GM19452 (cell line): Measurements from ENCODE around the gene CTXN2.

Experiments used
- ATAC-seq: cut with Tn5 transposase; IDR thresholded peaks from one replicate; pipeline ENCODE4 v1.9.1; 2021; ENCODE audit not compliant: unreplicated experiment

The CTXN2 gene

DNA sequence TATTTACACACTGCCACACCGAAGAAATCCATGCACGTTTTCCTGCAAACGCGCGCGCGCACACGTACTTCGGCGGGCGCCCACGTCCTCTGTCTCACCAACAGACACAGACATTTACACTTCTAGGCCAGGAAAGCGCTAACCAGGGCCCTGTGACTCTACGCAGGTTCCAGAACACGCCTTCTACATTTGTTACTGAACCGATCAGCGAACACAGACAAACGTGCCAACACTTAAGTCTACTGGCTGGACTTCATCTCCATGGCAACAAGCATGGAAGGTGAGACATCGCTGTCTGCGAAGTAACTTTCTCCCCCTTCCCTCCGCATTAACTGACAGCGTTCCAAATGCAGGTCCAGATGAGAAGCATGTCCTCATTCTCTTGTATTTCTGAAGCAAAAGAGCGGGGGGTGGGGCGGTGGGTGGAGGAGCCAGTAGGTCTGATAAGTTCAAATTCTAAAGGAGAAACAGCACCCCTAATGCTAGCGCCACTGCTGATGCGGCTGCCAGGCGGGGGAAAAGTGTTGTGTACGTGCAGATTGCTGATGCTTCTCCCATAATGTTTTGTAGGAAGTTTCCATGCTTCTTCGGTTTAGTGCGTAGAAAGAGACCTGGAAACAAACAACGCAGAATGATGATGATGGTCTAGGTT, at the start of gene CTXN2:
TSS of gene CTXN2 (plus strand) at position 92 of the 652 bp plus-strand sequence. CDS start 9,636 bp downstream, outside the sequence.
- ATAC-seq, result no peak

- ATAC-seq, result no peak
Measured at GRCh38 chr15:48143856-48144255, 47.6 kb upstream of the CTXN2 start.

DNA sequence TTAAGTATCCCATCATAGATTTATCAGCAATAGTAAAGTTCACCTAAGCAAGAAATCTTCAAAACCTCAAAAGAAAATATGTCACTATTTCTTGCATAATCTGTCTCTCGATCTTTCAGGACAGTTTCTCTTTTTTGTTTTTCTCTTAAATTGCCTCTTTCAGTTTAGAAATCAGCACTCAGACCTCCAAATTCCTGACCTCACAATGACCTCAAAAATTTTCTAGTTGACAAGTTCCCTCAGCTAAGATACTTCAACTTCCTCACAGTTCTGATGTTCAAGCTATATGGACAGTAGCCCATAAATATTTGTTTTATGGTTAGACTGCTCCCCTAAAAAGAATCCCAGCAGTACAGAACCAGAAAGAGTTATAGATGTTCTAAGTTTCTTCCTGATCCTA, 46.6 kb upstream of the CTXN2 start:
- ATAC-seq, result peak; percentile 60

- no peak for ATAC-seq
Measured at GRCh38 chr15:48145923-48146322, 45.5 kb upstream of the CTXN2 start.

GRCh38 chr15:48147358-48147757, 44.1 kb upstream of the CTXN2 start:
- no peak for ATAC-seq

- ATAC-seq, result no peak
Measured at GRCh38 chr15:48149858-48150257, 41.6 kb upstream of the CTXN2 start.

- ATAC-seq, result no peak
Measured at GRCh38 chr15:48153526-48153925, 37.9 kb upstream of the CTXN2 start.

DNA sequence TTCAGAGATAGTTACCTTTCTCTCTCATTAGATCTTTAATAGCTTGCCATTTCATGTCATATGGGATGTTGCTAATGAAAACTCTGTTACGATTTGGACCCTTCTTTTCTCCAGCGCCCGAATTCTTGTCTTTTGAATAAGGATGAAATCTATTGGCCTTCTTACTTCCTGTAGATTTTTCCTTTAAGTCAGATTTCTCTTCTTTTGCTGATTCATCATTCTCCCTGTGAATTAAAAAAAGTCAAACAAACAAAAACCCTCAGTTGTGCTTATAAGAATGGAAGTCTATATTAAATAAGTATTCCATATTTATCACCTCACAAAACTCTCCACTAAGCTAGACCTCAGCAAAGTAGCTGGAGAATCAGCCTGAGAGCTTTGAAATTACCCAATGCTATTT, 22.8 kb upstream of the CTXN2 start:
- no peak for ATAC-seq

- no peak for ATAC-seq
Measured at GRCh38 chr15:48170981-48171380, 20.5 kb upstream of the CTXN2 start.

- no peak for ATAC-seq
Measured at GRCh38 chr15:48175126-48175525, 16.3 kb upstream of the CTXN2 start.

DNA sequence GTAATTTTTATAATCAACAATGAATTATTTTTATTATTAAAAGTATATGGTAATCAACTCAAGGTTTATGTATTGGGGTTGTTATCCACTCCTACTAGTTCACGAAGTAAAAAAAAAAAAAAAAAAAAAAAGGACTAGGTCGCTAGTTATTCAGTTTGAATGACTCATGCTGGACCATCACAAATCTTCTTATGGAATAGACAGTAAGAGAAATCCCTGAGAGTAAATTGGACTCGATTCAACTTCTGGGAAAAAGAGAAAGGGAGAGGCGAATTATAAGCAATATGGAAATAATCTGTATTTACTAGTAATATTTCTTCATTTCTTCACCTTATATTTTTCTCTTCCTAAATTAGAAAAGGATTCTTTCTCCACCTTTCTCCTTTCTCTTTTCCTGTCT, 15.4 kb upstream of the CTXN2 start:
- ATAC-seq, result no peak

DNA sequence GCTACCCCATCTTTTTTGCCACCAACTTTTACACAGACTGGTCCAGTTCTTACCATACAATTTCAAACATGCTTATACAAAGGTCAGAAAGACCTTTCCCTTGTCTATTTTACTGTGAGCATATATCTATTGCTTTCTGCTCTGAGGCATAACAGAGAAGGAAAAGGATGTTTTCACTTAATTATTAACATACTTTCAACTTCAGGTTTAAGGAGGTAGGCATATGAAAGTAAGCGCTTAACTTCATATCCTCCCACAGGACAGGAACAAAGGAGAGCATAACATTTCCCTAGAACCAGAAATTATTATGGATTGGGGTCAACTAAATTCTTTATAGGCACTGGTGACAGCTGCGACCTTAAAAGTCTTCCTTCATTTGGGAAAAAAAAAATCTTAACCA, 14.5 kb upstream of the CTXN2 start:
- ATAC-seq, result peak; percentile 45

- ATAC-seq, result peak; percentile 62
Measured at GRCh38 chr15:48177383-48177765, 14.1 kb upstream of the CTXN2 start.

DNA sequence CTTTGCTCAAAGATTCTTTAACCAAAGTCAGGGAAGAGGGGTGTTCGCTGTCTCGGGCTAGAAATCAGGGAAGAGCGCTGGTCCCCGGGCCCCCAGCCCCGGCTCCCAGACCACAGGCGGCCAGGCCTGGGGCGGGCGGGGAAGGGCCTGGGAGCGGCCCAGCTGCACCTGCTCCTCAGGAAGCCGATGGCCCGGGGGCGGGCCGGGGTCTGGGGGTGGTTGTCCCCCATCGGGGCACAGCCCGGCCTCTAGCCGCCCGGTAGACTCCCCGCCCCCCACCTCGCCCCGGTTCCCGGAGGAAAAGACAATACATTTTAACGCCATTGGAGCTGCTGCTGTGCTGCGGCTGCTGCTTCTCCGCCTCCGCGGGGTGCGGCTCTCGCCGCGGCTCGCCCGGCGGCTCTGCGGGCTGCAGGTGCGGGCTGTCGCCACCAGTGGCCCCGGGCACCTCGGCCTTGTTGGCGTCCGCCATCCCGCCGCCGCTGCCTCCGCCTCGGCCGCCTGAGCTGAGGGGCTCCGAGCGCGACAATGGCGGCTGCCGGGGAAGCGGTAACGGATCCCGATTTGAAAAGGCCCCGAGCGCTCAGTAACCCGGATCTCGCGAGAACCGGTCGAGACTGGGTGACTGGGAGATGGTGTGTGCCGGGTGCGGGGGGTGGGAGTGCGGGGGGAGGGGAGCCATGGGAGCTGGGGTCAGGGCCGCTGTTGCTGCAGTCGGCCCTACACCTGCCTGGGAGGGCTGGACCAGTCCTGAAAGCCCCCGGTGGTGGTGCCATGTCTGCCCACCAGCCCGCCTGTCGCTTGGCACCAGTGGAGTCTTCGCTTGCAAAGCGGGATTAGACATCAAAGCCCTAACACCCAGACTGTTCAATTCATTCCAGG, 13.5 kb upstream of the CTXN2 start, which contains the start of gene MYEF2:
TSS of gene MYEF2 (minus strand) at position 530 of the 882 bp plus-strand sequence. CDS start at position 472, 58 bp downstream.
- ATAC-seq, result peak; percentile 70

GRCh38 chr15:48178648-48178931, 12.9 kb upstream of the CTXN2 start:
- ATAC-seq, result no peak

DNA sequence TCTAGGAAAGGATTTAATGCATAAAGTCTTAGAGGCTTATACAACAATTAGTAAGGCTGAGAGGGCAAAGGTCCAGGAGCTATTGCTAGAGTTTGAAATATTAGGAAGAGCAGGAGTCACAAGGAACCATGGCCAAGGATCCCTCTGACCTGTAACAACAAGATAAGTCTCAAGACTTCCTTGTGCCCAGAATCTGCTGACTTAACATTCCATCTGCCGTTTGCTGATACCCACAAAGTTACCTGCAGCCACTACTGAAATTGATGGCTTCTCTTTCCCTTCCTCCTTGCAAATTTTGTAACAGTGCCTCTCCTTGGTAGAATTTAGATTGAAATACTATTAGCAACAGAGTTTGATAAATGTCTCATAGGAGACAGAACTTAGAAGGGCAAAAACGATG, 8.7 kb upstream of the CTXN2 start:
- ATAC-seq, result no peak

DNA sequence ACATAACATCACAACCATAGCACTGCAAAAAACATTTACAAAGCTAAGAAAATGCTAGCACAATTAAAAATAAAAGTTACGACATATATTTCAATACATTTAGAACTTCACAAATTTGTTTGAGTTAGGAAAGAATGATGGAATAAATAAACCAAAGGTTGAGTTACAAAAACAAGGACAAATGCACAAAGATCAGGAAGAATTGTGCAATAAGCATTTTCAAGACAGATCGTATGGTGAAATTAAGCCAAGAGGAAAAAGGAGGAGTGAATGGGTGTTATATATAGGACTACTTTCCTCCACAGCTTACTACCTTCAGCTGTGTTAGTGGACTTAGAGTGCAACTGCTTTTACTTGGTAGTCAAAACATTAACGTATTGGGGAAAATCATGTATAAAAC, 5.9 kb upstream of the CTXN2 start:
- ATAC-seq, result no peak

DNA sequence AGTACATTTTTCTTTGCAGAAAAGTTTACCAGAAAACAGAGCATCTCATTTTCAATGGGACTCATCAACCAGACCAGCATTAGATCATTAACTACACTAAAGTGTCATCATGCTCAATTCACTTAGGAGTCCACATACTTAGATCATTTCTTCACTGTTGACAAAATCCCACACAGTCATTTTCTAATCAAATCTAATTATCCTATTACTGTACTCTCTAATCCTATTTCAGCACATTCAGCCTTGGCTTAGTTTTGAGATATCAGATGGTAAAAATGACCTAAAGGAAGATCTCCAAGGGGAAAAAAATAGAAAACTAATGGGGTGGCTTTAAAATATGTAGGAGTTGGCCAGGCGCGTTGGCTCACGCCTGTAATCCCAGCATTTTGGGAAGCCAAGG, 5.2 kb upstream of the CTXN2 start:
- ATAC-seq, result no peak

DNA sequence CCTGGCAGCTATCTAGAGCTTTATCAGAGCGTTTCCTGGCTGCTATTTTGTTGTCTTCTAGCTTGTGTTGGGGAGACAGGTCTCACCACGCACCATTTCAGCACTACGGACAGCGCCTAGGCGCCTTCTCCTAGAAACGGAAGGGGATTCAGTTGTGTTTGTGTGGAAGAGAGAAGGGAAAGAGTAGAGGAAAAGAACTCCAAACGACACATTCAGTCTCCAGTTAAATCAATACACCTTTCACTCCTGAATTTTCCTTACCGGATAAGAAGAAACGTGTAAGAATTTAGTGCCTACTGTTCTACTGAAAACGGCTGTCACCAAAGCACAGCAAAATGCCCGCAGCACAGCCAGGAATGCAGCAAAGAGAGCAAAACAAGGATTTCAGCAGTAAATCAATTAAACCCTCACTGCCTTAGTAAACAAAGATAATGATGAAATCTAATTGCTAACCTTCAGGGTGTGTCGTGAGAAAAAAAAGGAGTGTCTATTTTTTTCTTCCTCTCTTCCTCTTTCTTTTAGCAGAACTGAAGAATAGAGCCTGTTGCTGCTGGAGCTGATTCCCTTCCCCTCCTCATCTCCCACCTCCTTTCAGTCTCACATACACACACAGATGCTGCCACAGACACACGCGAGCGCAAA, 412 bp upstream of the CTXN2 start:
- no peak for ATAC-seq

DNA sequence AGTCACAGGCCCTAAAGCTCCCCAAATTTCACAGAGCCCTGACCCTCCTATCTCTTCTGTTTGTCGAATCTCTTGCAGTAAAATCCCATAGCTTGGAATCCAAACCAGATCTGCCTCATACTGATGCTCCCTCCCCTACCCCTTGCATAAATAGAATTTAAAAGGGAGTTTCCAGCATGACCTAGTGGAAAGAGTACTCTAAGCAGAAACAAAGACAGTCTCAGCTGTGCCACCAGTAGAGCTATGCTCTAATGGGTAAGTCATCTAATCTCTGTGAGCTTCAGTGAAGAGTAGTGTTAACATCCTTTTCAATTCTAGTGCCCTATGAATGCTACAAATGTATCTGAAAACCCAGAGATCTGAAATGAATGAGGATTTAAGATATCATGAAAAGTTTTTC, 10.6 kb downstream of the CTXN2 start:
- ATAC-seq, result no peak

DNA sequence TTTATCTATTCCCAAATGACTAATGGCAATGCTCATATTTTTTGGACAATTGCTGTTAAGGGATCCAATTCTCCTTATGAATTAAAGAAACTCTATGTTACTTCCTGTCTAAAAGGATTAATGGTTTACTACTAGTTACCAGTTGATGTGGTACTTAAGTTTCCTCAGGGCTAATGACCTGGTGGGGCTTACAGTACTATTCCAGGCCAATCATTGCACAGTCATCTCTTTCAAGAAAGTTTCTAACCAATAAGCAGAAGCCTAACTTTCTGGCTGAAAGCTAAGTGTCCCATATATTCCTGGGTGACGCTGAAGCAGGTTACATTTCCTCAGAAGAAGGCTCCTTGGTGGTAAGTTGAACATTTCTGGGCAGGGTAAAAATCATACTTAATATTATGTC, 14.5 kb downstream of the CTXN2 start, which contains the start of gene SLC12A1:
TSS of gene SLC12A1 (plus strand) at position 322 of the 400 bp plus-strand sequence. CDS start 1,418 bp downstream, outside the sequence.
- ATAC-seq, result no peak

DNA sequence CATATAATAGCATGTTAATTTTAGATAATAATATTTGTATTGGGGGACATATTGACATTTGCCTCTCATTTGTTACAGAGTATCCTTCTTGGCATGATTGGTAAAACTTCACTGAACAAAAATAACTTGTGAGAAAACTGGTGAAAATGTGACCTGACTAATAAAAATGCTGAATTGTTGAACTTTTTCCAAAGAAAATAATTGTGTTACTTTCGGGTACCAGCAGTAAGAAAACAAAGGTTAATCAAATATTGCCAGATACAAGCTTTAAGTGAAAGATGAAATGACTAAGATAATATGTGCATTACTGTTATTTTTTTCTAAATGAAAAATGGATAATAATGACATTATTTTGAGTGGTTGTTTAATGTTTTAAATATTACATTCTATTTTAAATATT, 29.8 kb downstream of the CTXN2 start:
- ATAC-seq, result no peak
